HepG2 (cell line): ENCODE data around the gene PIK3C3. TPM values are rescaled to one million over a fixed set of nuclear protein-coding genes. Genes with fewer than 3 reads are reported as not detected.

Experiments used
- ATAC-seq: fragments of 200-7000 bp; cut with Tn5 transposase; 3 replicates; pipeline ENCODE4 v1.9.1; 2020; ENCODE audit warnings: mild to moderate bottlenecking, moderate library complexity
- BruUV-seq: library from RNA; stranded (reverse); fragments of 400-500 nt; replicated peaks from 2 replicates; lab custom pipeline; 2021; lab: Mats Ljungman, UMichigan
- CTCF ChIA-PET: fragments of 300-600 bp; formaldehyde crosslinking; extraction: SDS; loops from one replicate; lab custom pipeline; 2021; ENCODE audit warnings: low total read pairs, inconsistent platforms, low intra/inter-chr PET ratio; lab: Yijun Ruan, JAX
- POLR2A ChIA-PET: fragments of 350-600 bp; sonication (Branson Sonifier 250); formaldehyde crosslinking; loops from one replicate; lab custom pipeline; 2020; ENCODE audit warnings: antibody characterized with exemption, inconsistent platforms; lab: Yijun Ruan, JAX
- DNase-seq: peaks from one replicate; pipeline ENCODE4 v3.0.0-alpha.2; 2015; ENCODE audit warnings: low spot score
- FAIRE-seq: peaks from 3 replicates; lab custom pipeline; 2011; peaks lifted over from hg19 to GRCh38; lab: Jason Lieb, UNC
- H2AFZ ChIP-seq: one replicate; pipeline ENCODE4 v1.6.1; 2011; ENCODE audit warnings: low read length, inconsistent platforms
- H3K27ac ChIP-seq: fragments of 300-600 bp; 3 replicates; pipeline ENCODE4 v1.8.0; 2011; ENCODE audit warnings: mixed run types, mild to moderate bottlenecking, mixed read lengths, low read length, inconsistent platforms; ENCODE audit not compliant: insufficient read depth; ENCODE audit errors: extremely low read length
- H3K27me3 ChIP-seq, 2 experiments: fragments of 200-600 bp in 1 of 2; 2 replicates in 1 of 2; 3 replicates in 1 of 2; pipeline versions ENCODE4 v1.6.0 to v1.8.0; 2011; ENCODE audit warnings: low read length in 2 of 2, mild to moderate bottlenecking in 2 of 2, moderate library complexity in 2 of 2, inconsistent platforms in 1 of 2; ENCODE audit not compliant: insufficient read depth in 2 of 2, control insufficient read depth in 1 of 2
- H3K36me3 ChIP-seq, 2 experiments: fragments of 200-600 bp in 1 of 2; replicated peaks in 1 of 2; 2 replicates in 1 of 2; 3 replicates in 1 of 2; pipeline versions ENCODE4 v1.5.1 to v1.8.0; 2011; ENCODE audit warnings: low read length in 2 of 2, inconsistent platforms in 1 of 2; ENCODE audit not compliant: insufficient read depth in 2 of 2, control insufficient read depth in 1 of 2
- H3K4me1 ChIP-seq: 2 replicates; pipeline ENCODE4 v1.5.1; 2012; ENCODE audit warnings: low read length, inconsistent platforms; ENCODE audit not compliant: insufficient read depth
- H3K4me2 ChIP-seq: 2 replicates; pipeline ENCODE4 v1.6.0; 2011; ENCODE audit warnings: low read depth, low read length, inconsistent platforms
- H3K4me3 ChIP-seq, 3 experiments: fragments of 200-600 bp in 1 of 3; sonication (generic), shearing (Covaris generic) in 1 of 3; replicated peaks in 1 of 3; 2 replicates each; pipeline ENCODE4 v1.5.1; 2011 to 2016; ENCODE audit warnings: low read length in 3 of 3, inconsistent platforms in 2 of 3, low read depth in 2 of 3, mild to moderate bottlenecking in 2 of 3, control low read depth in 1 of 3, mixed read lengths in 1 of 3; ENCODE audit not compliant: insufficient read depth in 1 of 3
- H3K79me2 ChIP-seq: one replicate; pipeline ENCODE4 v1.6.1; 2011; ENCODE audit warnings: low read length, inconsistent platforms; ENCODE audit not compliant: insufficient read depth
- H3K9ac ChIP-seq: 2 replicates; pipeline ENCODE4 v1.6.0; 2011; ENCODE audit warnings: mild to moderate bottlenecking, low read depth, low read length, inconsistent platforms; ENCODE audit not compliant: insufficient read depth
- H3K9me3 ChIP-seq: 2 replicates; pipeline ENCODE4 v1.5.1; 2012; ENCODE audit warnings: mild to moderate bottlenecking, low read length
- H4K20me1 ChIP-seq: 2 replicates; pipeline ENCODE4 v1.6.0; 2011; ENCODE audit warnings: inconsistent platforms, mild to moderate bottlenecking, low read length, moderate library complexity; ENCODE audit not compliant: insufficient read depth
- CEBPB ChIP-seq: IDR thresholded peaks from 2 replicates; pipeline ENCODE4 v1.6.1; 2011; ENCODE audit warnings: low read depth, low read length, improper control_type of control experiment, borderline replicate concordance
- EZH2 ChIP-seq: conservative IDR thresholded peaks from 2 replicates; pipeline ENCODE4 v1.6.1; 2012; ENCODE audit warnings: mild to moderate bottlenecking, low read depth, low read length, moderate library complexity
- MTF1 ChIP-seq: sonication (generic); formaldehyde crosslinking; IDR thresholded peaks from 2 replicates; pipeline ENCODE4 v1.5.0; 2020; ENCODE audit warnings: missing genetic modification reagents
- PCBP1 ChIP-seq: fragments of 200-400 bp; formaldehyde crosslinking; IDR thresholded peaks from 2 replicates; pipeline ENCODE4 v1.6.1; 2017; ENCODE audit warnings: mild to moderate bottlenecking, low read depth, low read length, borderline replicate concordance
- TEAD3 ChIP-seq: optimal IDR thresholded peaks from 2 replicates; pipeline ENCODE3; 2016; ENCODE audit warnings: borderline replicate concordance
- THYN1 ChIP-seq: sonication (generic); formaldehyde crosslinking; IDR thresholded peaks from 2 replicates; pipeline ENCODE4 v1.8.1; 2023; ENCODE audit warnings: low read depth, mild to moderate bottlenecking, moderate library complexity, missing genetic modification reagents, borderline replicate concordance
- WIZ ChIP-seq: sonication (generic); formaldehyde crosslinking; IDR thresholded peaks from 2 replicates; pipeline ENCODE4 v1.5.1; 2020; ENCODE audit warnings: mild to moderate bottlenecking, missing genetic modification reagents
- ZNF10 ChIP-seq: sonication (generic); formaldehyde crosslinking; IDR thresholded peaks from 2 replicates; pipeline ENCODE4 v1.4.0; 2020; ENCODE audit warnings: mild to moderate bottlenecking, low read depth, missing genetic modification reagents, borderline replicate concordance
- ZNF816 ChIP-seq: sonication (generic); formaldehyde crosslinking; IDR thresholded peaks from 2 replicates; pipeline ENCODE4 v1.8.0; 2022; ENCODE audit warnings: missing genetic modification reagents, mild to moderate bottlenecking, borderline replicate concordance
- WGBS: methylation state at CpG from one replicate; pipeline ENCODE4 v1.1.6; 2017; ENCODE audit warnings: low lambda C conversion rate; 5-methylcytosine and 5-hydroxymethylcytosine counted together
- in situ Hi-C: cut with HindIII; loops from 2 replicates; pipeline ENCODE4 v1.10.0; 2017; ENCODE audit warnings: low pct_unique_long_range_greater_than_20kb; ENCODE audit not compliant: extremely low pct_ligation_motif_present
- intact Hi-C: fragments of 100-400 bp; cut with micrococcal nuclease; formaldehyde crosslinking; loops from one replicate; pipeline ENCODE4 v1.10.0; 2022; ENCODE audit not compliant: unreplicated experiment
- polyA plus RNA-seq, 8 experiments: library from polyadenylated mRNA; depleted of rRNA in 3 of 8; stranded (reverse) in 7 of 8; unstranded in 1 of 8; fragments of >200 nt; fragmentation: Illumina TruSeq in 4 of 8; extraction: Trizol in 4 of 8; gene quantifications; 2 replicates each; pipeline versions ENCODE4 v1.2.1 to v1.2.3, GENCODE V29; 2011 to 2016; ENCODE audit warnings: low read depth in 4 of 8, missing spikeins in 1 of 8, mixed read lengths in 1 of 8; ENCODE audit not compliant: insufficient read depth in 1 of 8
- total RNA-seq, 5 experiments: library from RNA; depleted of rRNA; stranded (reverse); fragments of >200 nt; fragmentation: Illumina TruSeq; extraction: Trizol; gene quantifications; 2 replicates each; pipeline ENCODE4 v1.2.3, GENCODE V29; 2016; ENCODE audit warnings: low read depth in 1 of 5
- TF ChIP-seq, protein P1 (sequence below): sonication (generic); formaldehyde crosslinking; IDR thresholded peaks from 2 replicates; pipeline ENCODE4 v1.5.0; 2020; ENCODE audit warnings: mild to moderate bottlenecking, missing genetic modification reagents, moderate library complexity
- TF ChIP-seq, protein P2 (sequence below): sonication (generic); formaldehyde crosslinking; IDR thresholded peaks from 2 replicates; pipeline ENCODE4 v1.5.1; 2020; ENCODE audit warnings: missing genetic modification reagents, mild to moderate bottlenecking, borderline replicate concordance
- TF ChIP-seq, protein P3 (sequence below): sonication (generic); formaldehyde crosslinking; IDR thresholded peaks from 2 replicates; pipeline ENCODE4 v1.5.0; 2020; ENCODE audit warnings: missing genetic modification reagents

Gene PIK3C3
- total and polyA plus RNA-seq, 2 of the 13 experiments (the other 11 are each of a cell fraction or from before 2014, with no cell fraction given): 42.8 to 46.4 TPM

DNA sequence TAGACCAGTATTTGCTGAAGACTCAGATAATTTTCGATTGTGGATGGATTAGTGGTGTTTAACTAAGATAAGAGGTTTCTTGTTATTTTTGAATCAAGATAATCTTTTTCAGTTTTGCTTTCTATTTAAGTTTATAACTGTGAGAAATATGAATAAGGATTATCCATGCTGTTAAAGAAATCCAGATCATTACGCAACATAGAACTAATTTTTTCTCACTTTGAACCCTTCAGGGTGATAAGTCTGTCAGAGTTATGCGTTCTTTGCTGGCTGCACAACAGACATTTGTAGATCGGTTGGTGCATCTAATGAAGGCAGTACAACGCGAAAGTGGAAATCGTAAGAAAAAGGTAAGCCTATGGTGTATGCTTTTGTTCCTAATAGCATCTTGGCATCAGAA lies 74.1 kb downstream of the PIK3C3 start:
- BruUV-seq: no TSS peak
- no peak for ATAC-seq

DNA sequence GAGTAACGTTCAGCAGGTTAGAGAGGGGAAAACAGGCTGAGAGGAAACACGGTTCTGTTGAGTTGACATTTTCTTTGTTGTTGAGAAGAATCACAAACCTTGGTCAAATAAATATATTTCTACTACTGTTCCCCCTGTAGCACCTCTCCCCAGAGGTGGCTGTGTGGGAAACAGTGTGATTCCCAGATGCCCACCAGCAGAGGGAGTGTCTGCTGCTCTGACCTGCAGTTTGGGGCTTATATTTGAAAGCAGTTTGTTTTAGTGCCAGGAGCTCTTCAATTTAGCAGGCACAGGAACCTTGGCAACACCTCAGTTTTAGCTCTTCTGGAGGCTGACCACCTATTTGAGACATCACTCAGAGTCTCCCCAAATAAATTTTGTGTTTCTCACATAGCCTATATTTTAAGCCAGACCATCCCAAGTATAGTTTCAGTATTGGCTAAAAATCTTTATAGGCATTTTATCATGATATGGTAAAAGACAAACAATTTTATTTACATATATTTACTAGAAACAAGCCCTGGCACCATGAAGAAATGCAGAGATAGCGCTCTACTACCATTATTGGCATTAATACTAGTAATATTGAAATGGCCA lies 75.7 kb downstream of the PIK3C3 start:
- ChIA-PET CTCF (interaction anchor here (1.4 kb wide), 1 partner anchor 1533 kb away, joined by 4 read pairs; no protein-coding TSS in a partner anchor), POLR2A (no interaction called here)
- DNase-seq (peak; percentile 16), ATAC-seq (peak; percentile 96), FAIRE-seq (no peak)
- Histone ChIP-seq H3K4me1 (no peaks in the 10 kb centered on the region), H3K27me3 (no peaks in the 10 kb centered on the region), H3K36me3 (peaks cover 11 to 52% of the 10 kb centered on the region in 2 experiments), H3K4me3 (no peak overlapping the region), H4K20me1 (no peaks in the 10 kb centered on the region; the same call in 1 of the 2 replicates), H3K4me2 (no peak overlapping the region), H3K27ac (no peak overlapping the region), H2AFZ (no peak overlapping the region), H3K79me2 (no peaks in the 10 kb centered on the region), H3K9ac (no peak overlapping the region), H3K9me3 (no peaks in the 10 kb centered on the region)
- TF ChIP-seq, protein P1, sequence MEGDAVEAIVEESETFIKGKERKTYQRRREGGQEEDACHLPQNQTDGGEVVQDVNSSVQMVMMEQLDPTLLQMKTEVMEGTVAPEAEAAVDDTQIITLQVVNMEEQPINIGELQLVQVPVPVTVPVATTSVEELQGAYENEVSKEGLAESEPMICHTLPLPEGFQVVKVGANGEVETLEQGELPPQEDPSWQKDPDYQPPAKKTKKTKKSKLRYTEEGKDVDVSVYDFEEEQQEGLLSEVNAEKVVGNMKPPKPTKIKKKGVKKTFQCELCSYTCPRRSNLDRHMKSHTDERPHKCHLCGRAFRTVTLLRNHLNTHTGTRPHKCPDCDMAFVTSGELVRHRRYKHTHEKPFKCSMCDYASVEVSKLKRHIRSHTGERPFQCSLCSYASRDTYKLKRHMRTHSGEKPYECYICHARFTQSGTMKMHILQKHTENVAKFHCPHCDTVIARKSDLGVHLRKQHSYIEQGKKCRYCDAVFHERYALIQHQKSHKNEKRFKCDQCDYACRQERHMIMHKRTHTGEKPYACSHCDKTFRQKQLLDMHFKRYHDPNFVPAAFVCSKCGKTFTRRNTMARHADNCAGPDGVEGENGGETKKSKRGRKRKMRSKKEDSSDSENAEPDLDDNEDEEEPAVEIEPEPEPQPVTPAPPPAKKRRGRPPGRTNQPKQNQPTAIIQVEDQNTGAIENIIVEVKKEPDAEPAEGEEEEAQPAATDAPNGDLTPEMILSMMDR: peak; percentile 59
- TF ChIP-seq THYN1 (CRISPR knock-in tag) (no peak), ZNF10 (CRISPR knock-in tag) (no peak), MTF1 (CRISPR knock-in tag) (no peak), ZNF816 (CRISPR knock-in tag) (no peak), PCBP1 (no peak), EZH2 (no peak), TEAD3 (CRISPR knock-in tag) (peak; percentile 46)
- TF ChIP-seq, protein P2, sequence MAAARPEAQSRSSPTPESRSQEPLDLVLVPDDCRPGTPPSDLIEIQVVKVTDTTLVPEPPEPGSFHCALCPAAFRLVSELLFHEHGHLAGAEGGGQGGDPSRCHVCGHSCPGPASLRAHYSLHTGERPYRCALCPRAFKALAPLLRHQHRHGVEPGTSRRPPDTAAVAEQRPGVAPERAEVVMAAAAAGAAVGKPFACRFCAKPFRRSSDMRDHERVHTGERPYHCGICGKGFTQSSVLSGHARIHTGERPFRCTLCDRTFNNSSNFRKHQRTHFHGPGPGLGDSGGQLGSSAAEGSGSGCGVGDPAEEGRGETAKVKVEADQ: no peak
- TF ChIP-seq, protein P3, sequence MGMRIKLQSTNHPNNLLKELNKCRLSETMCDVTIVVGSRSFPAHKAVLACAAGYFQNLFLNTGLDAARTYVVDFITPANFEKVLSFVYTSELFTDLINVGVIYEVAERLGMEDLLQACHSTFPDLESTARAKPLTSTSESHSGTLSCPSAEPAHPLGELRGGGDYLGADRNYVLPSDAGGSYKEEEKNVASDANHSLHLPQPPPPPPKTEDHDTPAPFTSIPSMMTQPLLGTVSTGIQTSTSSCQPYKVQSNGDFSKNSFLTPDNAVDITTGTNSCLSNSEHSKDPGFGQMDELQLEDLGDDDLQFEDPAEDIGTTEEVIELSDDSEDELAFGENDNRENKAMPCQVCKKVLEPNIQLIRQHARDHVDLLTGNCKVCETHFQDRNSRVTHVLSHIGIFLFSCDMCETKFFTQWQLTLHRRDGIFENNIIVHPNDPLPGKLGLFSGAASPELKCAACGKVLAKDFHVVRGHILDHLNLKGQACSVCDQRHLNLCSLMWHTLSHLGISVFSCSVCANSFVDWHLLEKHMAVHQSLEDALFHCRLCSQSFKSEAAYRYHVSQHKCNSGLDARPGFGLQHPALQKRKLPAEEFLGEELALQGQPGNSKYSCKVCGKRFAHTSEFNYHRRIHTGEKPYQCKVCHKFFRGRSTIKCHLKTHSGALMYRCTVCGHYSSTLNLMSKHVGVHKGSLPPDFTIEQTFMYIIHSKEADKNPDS: no peak
- in situ Hi-C loops: no loop called here
- BruUV-seq: no TSS peak
- 60% methylated on average over 3 of the region's 3 CpGs for WGBS
- intact Hi-C loops: loop anchor here (5.0 kb wide), 1 partner anchor 1532 kb away; no protein-coding TSS in a partner anchor

More for the DNA sequence above, 74.1 kb downstream of the PIK3C3 start:
- no peaks in the 10 kb centered on the region; the same call in 1 of the 2 replicates for H4K20me1 ChIP-seq
- no peak overlapping the region for H3K27ac ChIP-seq
- H3K4me3 ChIP-seq: no peak overlapping the region
- FAIRE-seq (no peak), DNase-seq (no peak)
- 96% methylated on average over 7 of the region's 7 CpGs for WGBS
- no peak for TF ChIP-seq WIZ (CRISPR knock-in tag)
- TF ChIP-seq CEBPB: peak; percentile 76
- no peak overlapping the region for H3K9ac ChIP-seq
- H3K4me1 ChIP-seq: no peaks in the 10 kb centered on the region
- CTCF ChIA-PET: no interaction called here
- no peak overlapping the region for H2AFZ ChIP-seq
- peaks cover 5 to 39% of the 10 kb centered on the region in 2 experiments; a peak in 4 of 5 replicates for H3K36me3 ChIP-seq
- intact Hi-C loops: no loop called here
- no peaks in the 10 kb centered on the region for H3K79me2 ChIP-seq
- POLR2A ChIA-PET: no interaction called here
- H3K4me2 ChIP-seq: no peak overlapping the region
- H3K9me3 ChIP-seq: no peaks in the 10 kb centered on the region
- H3K27me3 ChIP-seq: no peaks in the 10 kb centered on the region
- in situ Hi-C loops: no loop called here
